Measurements from ENCODE around the gene BUB1. TPM values are rescaled to one million over a fixed set of nuclear protein-coding genes. Genes with fewer than 3 reads are reported as not detected.

BUB1 gene
- total RNA-seq, 1 donor from 2014 or later: 4.8 TPM

DNA sequence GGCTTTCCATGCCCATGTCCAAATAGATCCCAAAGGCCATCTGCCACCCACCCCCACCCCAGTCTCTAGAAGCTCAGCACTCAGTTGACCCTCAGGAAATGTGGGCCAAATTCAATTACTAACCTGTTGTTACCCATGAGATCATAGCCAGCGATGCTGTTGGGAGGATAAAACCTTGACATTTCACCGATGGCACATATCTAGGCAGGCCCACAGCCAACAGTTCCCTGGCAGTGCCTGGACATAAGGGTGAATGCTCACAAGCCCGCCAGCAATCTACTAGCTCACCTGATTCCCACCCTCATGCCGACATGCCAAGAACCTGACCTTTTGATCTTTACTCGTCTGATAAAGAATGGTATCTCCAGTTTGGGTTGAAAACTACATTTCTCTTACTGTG is 42.7 kb upstream of the BUB1 start:
- intact Hi-C loops (cut with DNase I): no loop called here
- TF ChIP-seq, protein P1, sequence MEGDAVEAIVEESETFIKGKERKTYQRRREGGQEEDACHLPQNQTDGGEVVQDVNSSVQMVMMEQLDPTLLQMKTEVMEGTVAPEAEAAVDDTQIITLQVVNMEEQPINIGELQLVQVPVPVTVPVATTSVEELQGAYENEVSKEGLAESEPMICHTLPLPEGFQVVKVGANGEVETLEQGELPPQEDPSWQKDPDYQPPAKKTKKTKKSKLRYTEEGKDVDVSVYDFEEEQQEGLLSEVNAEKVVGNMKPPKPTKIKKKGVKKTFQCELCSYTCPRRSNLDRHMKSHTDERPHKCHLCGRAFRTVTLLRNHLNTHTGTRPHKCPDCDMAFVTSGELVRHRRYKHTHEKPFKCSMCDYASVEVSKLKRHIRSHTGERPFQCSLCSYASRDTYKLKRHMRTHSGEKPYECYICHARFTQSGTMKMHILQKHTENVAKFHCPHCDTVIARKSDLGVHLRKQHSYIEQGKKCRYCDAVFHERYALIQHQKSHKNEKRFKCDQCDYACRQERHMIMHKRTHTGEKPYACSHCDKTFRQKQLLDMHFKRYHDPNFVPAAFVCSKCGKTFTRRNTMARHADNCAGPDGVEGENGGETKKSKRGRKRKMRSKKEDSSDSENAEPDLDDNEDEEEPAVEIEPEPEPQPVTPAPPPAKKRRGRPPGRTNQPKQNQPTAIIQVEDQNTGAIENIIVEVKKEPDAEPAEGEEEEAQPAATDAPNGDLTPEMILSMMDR (IDR thresholded peaks at IDR 0.05): no peak
- ATAC-seq: no peak
- DNase-seq: no peak
- Histone ChIP-seq H3K27ac (no peak overlapping the region), H3K27me3 (ENCODE audit: low read depth) (no peaks in the 10 kb centered on the region), H3K36me3 (no peaks in the 10 kb centered on the region), H3K4me1 (peaks cover 11% of the 10 kb centered on the region), H3K4me3 (no peak overlapping the region), H3K9me3 (no peaks in the 10 kb centered on the region)

DNA sequence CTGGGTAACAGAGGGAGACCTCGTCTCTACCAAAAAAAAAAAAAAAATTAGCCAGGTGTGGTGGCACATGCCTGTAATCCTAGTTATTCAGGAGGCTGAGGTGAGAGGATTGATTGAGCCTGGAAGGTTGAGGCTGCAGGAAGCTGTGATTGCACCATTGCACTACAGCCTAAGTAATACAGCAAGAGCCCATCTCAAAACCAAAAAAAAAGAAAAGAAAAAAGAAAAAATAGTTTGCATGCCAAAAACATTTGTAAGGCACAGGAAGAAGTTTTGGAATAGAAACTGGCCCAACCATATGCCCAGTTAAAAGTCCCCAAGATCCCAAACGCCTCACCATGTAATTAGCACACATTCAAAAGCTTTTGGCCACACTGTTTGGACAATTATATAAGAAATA is 41.1 kb upstream of the BUB1 start:
- no peaks in the 10 kb centered on the region for H3K27me3 ChIP-seq (ENCODE audit: low read depth)
- no peaks in the 10 kb centered on the region for H3K36me3 ChIP-seq
- H3K4me1 ChIP-seq: peaks cover 11% of the 10 kb centered on the region
- TF ChIP-seq, protein P1 (IDR thresholded peaks at IDR 0.05): no peak
- H3K9me3 ChIP-seq: no peaks in the 10 kb centered on the region
- H3K27ac ChIP-seq: no peak overlapping the region
- H3K4me3 ChIP-seq: no peak overlapping the region
- DNase-seq (no peak), ATAC-seq (no peak)
- intact Hi-C loops (cut with DNase I): no loop called here

DNA sequence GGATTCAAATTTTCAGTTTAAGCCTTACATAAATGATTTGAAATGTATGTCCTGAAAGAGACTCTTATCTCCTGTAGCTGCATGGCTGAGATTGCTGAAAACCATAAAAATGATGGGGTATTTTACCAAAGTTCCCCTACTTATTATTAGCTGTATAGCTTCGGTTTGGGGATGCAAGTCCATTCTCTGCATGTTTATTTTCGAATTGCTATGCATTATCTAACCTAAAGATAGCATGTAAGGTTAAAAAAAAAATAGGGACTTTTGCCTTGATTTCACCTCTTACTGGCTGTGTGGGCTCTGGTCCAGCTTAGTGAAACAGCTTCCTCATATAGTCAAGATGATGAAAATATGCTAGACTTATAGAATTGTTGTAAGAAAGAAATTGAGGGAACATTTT is 40.5 kb upstream of the BUB1 start:
- no peak overlapping the region for H3K4me3 ChIP-seq
- no peaks in the 10 kb centered on the region for H3K27me3 ChIP-seq (ENCODE audit: low read depth)
- TF ChIP-seq, protein P1 (IDR thresholded peaks at IDR 0.05): no peak
- no peaks in the 10 kb centered on the region for H3K36me3 ChIP-seq
- DNase-seq (no peak), ATAC-seq (no peak)
- intact Hi-C loops (cut with DNase I): no loop called here
- no peaks in the 10 kb centered on the region for H3K9me3 ChIP-seq
- peaks cover 11% of the 10 kb centered on the region for H3K4me1 ChIP-seq
- no peak overlapping the region for H3K27ac ChIP-seq

DNA sequence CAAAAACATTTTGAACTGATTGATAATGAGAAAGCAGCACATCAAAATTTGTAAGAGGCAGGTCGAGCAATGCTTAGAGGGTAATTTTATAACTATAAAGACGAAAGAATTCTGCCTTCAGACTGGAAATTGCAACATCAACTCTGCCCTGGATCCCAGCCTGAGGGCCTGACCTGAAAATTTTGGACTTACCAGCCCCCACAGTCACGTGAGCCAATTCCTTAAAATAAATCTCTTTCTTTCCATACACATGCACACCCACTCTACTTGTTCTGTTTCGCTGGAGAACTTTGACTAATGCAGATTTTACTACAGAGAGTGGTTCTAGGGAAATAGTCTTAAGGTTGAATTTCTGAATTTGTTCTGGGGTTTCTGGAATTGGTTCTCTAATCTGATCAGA is 39.9 kb upstream of the BUB1 start:
- Histone ChIP-seq H3K27ac (no peak overlapping the region), H3K4me1 (peaks cover 11% of the 10 kb centered on the region), H3K4me3 (no peak overlapping the region), H3K36me3 (no peaks in the 10 kb centered on the region), H3K27me3 (ENCODE audit: low read depth) (no peaks in the 10 kb centered on the region), H3K9me3 (no peaks in the 10 kb centered on the region)
- TF ChIP-seq, protein P1 (IDR thresholded peaks at IDR 0.05): no peak
- DNase-seq: no peak
- intact Hi-C loops (cut with DNase I): no loop called here
- ATAC-seq: peak in 1 of 2 donors; percentile 31

DNA sequence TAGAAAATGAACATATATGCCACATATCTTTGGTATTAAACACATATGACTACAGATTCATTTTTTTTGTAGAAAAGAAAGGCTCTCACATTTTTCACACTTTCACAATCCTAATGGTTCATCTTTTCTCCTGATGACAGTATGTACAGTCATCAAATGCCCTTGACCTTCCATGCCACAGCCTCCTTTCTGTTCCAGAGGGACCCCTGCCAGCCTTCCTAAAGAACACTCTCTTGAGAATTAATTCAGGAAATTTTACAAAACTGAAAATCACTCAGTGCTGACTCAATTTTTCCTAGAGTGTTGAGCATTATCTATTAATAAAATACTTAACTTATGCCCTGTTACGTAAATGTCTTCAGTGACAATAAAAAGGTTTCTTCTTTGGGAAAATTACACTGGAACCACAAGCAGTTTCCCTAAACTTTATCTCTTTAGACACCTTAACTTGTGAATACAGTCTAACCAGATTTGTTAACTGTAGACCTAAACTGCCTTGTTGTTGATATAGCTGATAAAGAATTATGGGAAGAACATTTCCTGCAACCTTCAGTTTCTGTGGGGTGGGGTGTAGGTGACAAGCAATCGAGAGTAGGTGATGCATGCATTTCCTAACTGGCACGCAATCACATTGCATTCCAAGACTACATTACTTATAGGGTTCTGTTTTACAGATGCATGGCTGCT is 39.2 kb upstream of the BUB1 start:
- Histone ChIP-seq H3K4me3 (no peak overlapping the region), H3K27me3 (ENCODE audit: low read depth) (no peaks in the 10 kb centered on the region), H3K4me1 (peaks cover 11% of the 10 kb centered on the region), H3K9me3 (no peaks in the 10 kb centered on the region), H3K36me3 (no peaks in the 10 kb centered on the region), H3K27ac (no peak overlapping the region)
- TF ChIP-seq, protein P1 (IDR thresholded peaks at IDR 0.05): no peak
- ATAC-seq: no peak
- DNase-seq: no peak
- intact Hi-C loops (cut with DNase I): no loop called here
